HG02885 (cell line): ENCODE measurements around the gene CILP.

Source experiments
- ATAC-seq: cut with Tn5 transposase; IDR thresholded peaks from one replicate; pipeline ENCODE4 v1.9.1; 2021; ENCODE audit warnings: mild to moderate bottlenecking; ENCODE audit not compliant: unreplicated experiment, poor library complexity

The CILP gene

DNA sequence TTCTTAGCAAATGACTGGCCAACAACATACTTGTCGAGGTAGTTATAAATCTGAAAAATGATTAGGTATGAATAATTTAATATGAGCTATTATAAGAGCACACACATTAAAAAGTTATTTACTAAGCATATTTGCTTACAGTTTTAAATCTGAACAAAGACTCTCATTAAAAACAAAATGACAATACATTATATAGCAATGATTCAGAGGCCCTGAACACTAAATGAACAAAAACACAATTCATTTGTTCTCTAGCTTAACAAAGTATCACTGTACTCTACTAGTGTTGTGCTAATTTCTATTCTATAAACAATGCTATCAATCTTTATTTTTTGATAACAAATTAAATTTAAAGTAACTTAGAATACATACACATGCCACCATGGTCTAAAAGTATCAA, 47.1 kb downstream of the CILP start:
- ATAC-seq = no peak

DNA sequence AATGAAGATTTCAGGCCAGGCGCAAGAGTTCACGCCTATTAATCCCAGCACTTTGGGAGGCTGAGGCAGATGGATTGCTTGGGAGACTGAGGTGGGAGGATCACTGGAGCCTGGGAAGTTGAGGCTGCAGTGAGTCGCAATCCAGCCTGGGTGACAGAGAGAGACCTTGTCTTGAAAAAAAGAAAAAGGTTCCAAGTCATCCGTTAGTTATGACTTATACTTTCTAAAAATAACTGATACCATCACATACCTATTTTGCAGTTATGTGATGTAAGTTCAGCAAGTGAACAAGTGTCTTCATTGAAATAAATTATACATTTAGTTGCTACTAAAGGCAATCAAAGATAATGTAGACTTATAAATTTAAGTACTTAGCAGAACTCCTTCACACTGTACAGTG, 48.2 kb downstream of the CILP start:
- ATAC-seq = no peak

DNA sequence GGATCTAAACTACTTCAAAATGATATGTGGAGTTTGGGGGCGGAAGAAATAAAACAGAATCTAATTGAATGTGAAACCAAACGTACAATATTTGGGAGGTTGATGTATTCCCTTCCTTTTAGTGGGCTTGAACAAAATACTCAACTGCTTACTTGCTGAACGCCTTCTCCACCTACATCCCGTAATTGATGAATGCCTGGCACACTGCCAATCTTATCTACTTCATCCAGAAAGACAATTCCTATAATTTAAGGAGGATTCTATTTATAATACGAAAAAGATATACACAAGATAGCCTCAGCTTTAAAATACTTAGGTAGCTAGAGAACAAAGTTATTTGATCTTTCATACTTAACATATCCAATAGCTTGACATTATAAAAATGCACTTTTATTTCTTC, 54.6 kb downstream of the CILP start:
- no peak for ATAC-seq

DNA sequence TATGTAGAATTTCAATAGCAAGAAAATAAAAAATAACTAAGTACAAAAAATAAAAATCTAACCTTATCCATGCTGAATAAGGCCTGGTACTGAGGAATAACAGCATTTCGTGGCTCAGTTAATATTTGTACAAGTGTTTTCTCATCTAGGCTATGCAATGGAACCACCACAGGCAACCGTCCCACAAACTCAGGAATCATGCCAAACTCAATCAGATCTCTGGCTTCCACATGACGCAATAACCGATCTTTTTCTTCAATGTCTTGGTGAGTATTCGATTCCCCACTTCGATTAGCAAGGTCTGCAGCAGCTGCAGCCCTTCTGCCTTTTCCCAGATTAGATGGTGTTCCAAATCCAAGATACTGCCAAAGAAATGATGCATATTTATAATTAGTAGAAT, 56.6 kb downstream of the CILP start:
- no peak for ATAC-seq

DNA sequence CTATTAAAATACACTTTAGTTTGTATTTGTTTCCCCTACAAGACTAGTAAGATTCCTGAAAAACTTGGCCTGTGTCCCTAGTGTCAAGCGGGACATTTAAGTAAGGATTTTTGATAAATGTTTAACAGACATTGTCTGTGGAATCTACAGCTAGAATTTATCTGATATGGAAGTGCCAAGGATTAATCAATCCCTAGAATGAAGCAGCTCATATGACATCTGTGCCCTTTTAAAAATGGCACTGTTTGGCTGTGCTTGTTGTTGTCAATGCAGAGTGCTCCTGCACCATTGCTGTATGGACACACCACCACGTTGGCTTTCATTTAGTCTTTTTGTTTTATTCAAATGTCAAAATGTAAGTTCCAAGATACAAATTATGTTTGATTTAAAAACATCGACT, 63.4 kb downstream of the CILP start:
- no peak for ATAC-seq

DNA sequence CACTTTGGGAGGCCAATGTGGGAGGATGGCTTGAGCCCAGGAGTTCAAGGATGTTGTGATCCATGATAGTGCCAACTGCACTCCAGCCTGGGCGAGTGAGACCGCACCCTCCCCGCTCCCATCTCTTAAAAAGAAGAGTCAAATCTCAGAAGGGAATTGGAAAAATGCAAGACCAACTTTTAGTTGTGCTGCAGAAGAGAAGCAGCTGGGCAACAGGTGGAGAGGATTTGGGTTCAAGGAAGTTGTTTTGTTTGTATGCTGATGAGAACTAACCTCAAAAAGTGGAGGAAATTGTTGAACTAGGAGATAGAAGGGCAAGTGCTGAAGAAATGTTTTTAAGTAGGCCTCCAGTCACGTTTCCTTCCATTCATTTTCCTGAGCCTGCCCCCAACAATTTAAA, 64.8 kb downstream of the CILP start:
- no peak for ATAC-seq
